ENCODE data around the gene C1orf21.
A peak's percentile ranks its signal among the peaks of the same experiment; 100 is the strongest.

Gene C1orf21

DNA sequence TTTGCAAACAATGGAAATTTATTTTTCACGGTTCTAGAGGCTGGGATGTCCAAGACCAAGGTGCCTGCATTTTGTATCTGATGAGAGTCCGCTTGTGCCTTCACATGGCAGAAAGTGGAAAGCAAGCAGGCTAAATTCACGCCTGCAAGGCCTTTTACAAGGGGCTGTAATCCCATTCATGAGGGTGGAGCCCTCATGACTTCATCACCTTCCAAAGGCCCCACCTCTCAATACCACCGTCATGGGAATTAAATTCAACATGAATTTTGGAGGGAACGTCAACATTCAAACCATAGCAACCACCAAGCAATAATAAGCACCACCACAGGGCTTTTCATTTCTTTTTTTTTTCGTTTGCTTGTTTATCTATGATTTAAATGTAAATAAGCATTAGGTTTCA, 115.3 kb downstream of the C1orf21 start:
- no peak overlapping the region for H3K27ac ChIP-seq
- no peak overlapping the region for H3K4me3 ChIP-seq

DNA sequence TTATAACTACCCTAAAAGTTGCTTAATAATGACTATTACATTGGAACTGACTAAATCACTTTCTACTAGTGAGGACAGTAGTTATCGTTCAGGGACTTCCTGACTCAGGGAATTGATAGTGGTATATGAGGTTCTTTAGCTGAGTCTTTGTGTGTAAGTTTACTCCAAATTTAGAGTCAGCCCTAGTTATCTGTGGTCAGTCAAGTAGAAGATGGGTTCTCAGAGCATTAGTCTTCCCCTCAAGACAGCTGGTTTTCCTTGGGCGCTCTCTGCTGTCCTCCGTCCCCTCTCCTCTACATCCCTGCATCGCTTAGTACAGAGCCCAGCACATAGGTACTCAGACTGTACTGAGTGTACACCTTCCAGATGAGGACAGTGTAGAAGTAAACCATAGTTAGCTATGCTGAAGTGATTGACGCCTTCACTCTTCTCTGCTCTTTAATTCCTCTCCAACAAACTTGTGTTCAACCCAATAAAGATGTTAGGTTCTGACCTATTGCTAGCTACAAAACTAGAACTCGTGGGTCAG, 116.5 kb downstream of the C1orf21 start:
- H3K27ac ChIP-seq, result no peak overlapping the region

DNA sequence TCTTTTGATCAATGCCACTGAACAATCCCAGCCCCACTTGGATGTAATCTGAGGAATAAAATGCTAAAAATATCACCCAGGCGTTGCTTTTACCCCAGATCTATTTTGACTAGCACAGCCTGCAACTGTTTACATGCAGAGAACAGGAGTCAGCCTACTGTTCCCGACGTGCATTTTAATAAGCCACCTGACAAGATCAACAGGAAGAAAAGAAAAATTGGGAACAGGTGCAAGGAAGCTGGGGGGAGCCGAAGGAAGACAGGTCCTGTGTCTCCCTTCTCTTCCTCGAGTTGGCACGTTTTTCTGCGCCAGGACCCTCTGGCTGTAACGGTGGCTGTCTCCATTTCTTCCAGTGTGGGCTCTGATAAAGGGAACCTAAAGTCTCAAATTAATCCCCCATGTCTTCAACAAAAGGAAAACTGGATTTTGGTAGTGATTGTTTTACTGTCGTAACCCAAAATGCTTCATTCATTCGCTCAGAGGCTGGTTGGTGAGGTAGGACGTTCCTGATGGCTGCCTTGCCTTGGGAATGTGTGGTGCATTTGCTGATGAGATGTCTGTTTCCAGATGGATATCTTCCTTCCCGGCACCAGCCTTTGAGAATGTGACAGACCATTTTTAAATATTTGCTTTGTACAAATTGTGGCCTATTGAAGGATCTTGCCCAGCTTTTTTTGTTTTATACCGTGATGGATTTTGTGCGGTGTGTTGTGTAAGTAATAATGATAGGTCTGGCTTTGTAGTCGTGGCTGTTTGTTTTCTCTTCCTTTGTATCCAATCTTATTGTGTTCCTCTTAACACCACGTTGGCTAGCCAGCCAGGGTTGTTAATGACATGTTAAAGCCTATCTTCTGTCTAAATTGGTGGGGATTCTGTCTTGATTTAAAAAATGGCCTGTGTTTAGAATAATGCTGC, 117.5 kb downstream of the C1orf21 start:
- peak overlapping the region in 1 of 21 experiments; percentile 7 for H3K27ac ChIP-seq
- no peak overlapping the region for H3K4me3 ChIP-seq

More for the DNA sequence above, 116.5 kb downstream of the C1orf21 start:
- no peak overlapping the region for H3K4me3 ChIP-seq

DNA sequence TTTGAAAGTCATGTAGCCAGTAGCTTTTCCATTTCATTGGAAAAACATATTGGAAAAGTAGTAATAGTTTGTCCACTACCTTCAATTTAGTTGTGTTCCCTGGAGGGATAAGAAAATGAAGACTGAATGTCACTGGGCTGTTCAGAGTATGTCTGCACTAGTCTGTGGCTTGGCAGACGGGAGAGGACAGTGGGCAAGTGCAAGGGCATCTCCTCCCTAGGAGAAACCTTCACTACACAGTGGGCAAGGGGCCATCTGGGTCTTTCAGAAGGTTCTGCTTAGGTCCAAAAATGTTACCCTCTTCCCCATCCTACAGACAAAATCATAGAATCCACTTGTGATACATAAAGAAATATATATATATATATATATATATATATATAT, 118.1 kb downstream of the C1orf21 start:
- Histone ChIP-seq H3K4me3 (no peak overlapping the region), H3K27ac (peak overlapping the region in 1 of 21 experiments; percentile 7)

DNA sequence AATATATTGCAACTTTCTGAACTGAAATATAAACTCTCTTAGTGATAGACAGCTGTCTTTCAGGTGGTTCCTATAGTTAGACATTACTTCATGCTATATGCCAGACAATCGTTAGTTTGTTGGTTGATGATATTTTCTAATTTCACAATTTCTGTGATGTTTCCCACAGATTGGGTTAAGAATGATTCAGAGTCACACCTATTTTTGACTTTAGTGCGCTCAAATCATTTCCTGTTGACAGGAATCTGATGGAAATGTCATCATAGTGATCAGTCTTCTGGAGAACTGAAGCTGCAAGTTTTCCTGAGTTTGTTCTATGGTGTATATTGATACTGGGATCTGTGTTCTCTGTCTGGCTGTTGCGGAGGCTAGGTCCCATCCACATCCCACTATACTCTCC, 119.7 kb downstream of the C1orf21 start:
- H3K27ac ChIP-seq, result no peak overlapping the region
- no peak overlapping the region for H3K4me3 ChIP-seq

DNA sequence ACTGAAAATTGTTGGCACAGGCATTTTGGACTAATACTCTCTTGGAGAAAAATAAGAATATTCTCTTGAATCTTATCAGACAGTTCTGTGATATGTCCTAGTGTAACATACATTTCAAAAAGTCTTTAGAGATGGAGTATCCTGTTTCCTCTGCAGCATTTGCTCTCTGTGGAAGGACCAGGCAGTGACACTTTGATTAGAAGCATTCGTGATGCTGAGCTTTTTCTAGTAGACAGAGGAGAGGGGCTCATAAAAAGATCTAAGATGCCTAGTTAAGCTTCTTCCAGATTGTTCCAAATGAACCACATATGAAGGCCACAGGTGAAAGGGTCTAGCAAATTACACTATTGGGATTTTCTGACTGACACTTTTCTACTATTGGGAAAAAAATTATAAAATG, 120.3 kb downstream of the C1orf21 start:
- Histone ChIP-seq H3K27ac (peak overlapping the region in 5 of 21 experiments; percentile 10 to 39 (median 29)), H3K4me3 (no peak overlapping the region)

DNA sequence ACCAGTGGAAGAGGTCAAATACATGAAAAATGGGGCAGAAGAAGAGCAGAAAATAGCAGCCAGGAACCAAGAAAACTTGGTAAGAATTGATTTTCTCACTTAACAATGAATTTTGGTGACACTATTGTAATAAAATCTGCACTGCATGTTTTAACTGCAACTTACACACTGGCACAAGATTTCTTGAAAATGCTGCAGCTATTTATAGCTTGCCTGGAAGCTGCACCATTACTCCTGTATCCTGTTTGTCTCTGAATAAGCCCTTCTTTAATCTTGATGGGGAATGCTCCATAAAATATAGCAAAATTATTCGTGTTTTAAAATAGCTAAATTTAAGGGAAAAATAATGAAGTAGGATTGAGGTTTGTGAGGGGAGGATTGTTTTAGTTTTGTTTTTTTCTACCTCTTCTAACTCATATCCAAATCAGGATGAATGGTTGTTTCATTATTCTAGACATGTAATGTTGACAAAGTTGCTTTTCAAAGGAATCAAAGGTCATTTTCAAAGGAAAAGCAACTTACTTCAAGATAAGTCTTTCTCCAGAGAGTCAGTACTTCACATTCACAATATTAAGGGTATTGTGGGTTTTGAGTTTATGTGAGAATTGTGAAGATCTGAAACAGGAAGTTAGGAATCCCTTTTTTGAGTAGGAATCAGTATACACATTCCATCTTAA, 120.9 kb downstream of the C1orf21 start:
- Histone ChIP-seq H3K27ac (peak overlapping the region in 5 of 21 experiments; percentile 10 to 39 (median 29)), H3K4me3 (no peak overlapping the region)

DNA sequence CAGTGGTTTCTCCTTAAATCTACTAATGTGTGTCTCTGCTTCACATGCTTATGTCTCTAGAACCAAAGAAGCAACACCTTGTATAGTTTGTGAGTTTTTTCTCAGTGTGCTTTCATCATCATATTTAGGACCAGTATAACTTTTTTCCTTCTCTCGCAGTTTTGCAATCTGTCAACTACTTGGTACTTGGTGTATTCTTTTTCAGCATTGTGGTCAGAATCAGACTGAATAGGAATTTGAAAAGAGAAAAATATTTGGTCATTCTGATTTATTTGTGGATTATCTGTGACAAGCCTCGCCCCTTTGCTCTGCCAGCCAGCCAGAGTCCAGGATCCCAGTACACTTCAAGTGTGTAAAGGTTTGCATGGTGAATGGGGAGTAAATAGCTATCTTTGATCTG, 122.3 kb downstream of the C1orf21 start:
- no peak overlapping the region for H3K27ac ChIP-seq
- H3K4me3 ChIP-seq, result no peak overlapping the region

DNA sequence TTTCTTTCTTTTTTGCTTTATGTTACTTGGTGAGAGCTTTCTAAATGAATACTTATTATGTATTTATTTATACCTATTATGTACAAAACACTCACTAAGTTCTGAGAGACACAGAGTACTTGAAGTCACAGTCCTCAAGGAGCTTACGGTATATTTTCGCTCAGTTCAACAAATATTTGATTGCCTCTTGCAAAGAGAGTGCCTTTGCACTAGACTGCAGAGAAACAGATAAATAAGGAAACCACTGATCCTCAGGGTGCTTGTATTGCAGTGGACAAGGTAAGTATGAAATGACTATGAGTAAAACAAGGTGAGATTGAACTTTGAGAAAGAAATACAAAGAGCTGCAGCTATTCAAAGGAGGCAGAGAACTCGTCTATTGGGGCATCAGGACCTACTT, 123.3 kb downstream of the C1orf21 start:
- Histone ChIP-seq H3K4me3 (no peak overlapping the region), H3K27ac (no peak overlapping the region)

DNA sequence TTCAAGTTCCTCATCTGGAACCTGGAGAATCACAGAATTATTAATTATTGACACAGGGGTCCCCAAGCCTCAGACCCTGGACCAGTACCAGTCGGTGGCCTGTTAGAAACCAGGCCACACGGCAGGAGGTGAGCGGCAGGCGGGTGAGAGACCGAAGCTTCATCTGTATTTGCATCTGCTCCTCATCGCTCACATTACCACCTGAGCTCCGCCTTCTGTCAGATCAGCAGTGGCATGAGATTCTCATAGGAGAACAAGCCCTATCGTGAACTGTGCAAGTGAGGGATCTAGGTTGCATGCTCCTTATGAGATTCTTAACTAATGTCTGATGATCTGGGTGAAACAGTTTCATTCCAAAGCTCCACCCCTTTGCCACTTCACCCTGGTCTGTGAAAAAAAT, 125.9 kb downstream of the C1orf21 start:
- H3K4me3 ChIP-seq, result no peak overlapping the region
- H3K27ac ChIP-seq, result no peak overlapping the region

DNA sequence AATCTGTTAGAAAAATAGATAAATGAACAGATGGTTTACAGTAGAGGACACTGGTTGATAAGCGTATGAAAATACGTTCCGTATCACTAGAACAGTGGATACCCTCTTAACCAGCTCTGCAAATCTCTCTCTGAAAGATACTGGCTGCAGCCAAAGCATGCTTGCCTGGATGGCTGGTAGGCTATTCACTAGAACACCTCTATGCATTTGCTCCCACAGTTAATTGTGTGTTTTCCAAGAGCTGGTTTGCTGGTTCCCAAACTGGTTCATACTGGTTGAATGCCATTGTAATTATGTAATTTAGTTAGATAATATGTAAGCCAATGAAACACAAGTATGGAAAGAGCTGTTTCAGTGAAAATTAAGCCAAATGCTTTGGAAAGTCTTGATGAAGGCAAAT, 126.6 kb downstream of the C1orf21 start:
- no peak overlapping the region for H3K4me3 ChIP-seq
- H3K27ac ChIP-seq, result peak overlapping the region in 2 of 21 experiments; percentile 9 to 54

DNA sequence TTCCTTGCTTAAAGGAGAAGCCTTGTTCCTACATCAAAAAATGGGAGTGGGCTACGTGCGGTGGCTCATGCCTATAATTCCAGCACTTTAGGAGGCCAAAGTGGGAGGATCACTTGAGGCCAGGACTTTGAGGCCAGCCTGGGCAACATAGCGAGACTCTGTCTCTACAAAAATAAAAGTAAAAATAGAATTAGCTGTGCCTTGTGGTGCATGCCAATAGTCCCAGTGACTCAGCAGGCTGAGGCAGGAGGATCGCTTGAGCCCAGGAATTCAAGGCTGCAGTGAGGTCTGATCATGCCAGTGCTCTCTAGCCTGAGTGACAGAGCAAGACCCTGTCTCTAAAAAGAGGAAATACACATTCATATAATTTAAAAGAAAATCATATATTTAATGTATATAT, 127.1 kb downstream of the C1orf21 start:
- Histone ChIP-seq H3K27ac (peak overlapping the region in 1 of 21 experiments; percentile 54), H3K4me3 (no peak overlapping the region)

DNA sequence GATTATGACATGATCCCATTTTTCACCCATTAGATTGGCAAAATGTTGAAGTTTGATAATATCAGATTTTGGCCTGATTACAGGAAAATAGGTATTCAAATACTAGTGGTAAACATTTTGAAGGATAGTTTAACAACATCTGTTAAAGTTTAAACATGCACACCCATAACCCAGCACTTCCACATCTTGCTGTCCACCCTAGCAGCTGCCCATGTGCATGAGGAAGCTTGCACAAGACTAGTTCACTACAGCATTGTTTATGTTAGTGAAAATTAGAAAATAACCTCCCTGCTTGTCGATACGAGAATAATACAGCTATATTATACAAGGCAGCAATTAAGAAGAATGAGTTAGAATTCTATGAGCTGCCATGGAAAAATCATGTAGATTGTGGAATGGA, 127.6 kb downstream of the C1orf21 start:
- Histone ChIP-seq H3K4me3 (no peak overlapping the region), H3K27ac (peak overlapping the region in 1 of 21 experiments; percentile 11)

DNA sequence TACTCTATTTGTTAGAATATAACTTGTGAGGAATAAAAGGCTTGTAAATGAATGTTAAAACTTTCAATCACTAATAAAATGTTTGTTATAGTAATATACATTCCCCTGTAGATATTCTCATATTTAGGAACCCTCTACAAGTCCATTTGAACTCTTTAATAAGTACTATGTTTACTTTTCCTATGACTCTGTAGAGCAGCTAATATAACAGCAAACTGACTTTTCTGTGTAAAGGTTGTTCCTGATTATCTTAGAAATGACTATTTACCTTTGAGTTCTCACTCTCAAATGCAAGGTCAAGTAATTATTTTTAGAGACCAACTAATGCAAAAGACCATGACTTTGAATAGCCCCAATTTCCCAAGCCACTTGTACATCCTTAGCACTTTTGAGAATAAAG, 130.3 kb downstream of the C1orf21 start:
- Histone ChIP-seq H3K27ac (peak overlapping the region in 1 of 21 experiments; percentile 45), H3K4me3 (no peak overlapping the region)

DNA sequence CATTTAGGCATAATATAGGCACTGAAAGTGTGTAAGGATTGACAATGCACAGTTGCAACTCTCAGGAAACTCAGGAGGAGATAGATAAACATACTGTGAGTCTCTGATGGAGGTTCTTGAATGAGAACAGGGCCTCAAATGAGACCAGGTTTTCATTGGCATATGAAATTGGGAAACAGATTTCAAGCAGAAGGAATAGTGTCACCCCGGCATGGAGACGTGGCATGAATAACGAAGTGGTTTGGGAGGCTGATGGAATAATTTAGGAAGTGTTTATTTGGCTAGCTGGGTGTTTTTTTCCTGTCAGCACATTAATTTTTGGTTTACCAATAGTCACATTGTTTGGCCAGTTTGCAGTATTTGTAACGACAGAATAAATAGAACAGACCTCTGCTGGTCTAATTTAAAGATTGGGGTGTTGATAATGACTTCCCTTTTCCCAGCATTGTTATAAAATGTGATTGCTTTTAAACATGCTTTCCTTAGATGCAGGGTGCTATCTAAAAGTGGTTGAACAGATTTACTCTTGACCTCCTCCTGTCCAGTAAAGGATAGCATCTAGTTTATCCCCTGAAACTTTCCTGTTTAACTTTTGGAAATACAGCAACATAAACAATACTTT, 132.0 kb downstream of the C1orf21 start:
- H3K27ac ChIP-seq, result peak overlapping the region in 7 of 21 experiments; percentile 24 to 65 (median 45)

DNA sequence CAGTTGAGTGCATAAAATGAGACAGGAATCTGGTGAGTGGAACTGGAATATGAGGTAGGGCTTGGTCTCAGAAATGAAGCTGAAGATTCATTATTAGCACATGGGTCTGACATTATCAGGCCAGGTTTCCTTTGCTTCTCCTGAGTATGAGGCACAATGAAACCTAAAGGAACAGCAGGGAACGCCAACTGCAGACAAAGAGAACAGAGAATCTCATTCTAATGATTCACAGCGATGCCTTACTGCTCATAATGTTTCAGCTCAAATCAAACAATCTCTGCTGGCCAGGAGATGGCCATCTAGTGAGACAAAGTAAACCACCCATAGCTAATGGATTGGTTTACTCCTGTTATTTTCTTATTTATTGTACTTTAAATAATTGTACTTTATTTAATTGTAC, 133.5 kb downstream of the C1orf21 start:
- peak overlapping the region in 3 of 21 experiments; percentile 16 to 65 (median 31) for H3K27ac ChIP-seq
- no peak overlapping the region for H3K4me3 ChIP-seq

More for the DNA sequence above, 132.0 kb downstream of the C1orf21 start:
- no peak overlapping the region for H3K4me3 ChIP-seq

DNA sequence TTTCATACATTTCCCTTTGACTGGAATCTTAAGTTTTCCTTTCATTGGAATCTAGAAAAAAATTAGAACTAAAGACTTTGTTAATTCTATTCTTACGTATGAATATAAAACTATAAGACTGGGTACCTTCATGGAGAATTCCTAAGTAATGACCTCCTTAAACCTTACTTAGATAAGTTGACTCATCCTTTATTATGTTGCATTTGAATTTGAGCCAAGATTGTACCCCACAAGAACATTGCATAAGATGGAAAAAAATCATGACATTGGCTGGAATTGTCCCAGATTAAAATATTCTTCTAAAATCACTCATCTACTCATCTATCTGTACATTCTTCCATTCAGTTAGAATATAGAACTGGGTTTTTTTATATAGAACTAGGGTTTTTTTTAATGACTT, 137.4 kb downstream of the C1orf21 start:
- no peak overlapping the region for H3K27ac ChIP-seq
- H3K4me3 ChIP-seq, result no peak overlapping the region

DNA sequence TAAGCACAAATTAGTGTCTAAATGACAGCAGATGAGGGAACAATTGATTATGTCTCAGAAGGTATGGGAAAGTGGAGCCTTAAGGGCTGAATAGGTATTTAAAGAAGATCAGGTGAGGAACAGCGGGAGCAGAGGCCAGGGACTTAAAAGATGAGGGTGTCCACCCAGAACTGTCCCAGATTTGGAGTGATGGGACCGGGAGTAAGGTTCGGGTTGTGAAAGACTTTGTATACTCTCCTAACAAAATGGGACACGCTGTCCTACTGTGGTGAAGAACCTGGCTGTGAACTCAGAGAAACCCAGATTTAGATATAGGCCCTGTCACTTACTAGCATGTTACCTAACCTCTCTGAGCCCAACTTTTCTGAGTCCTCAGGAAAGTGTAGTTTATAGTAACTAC, 140.6 kb downstream of the C1orf21 start:
- no peak overlapping the region for H3K4me3 ChIP-seq
- no peak overlapping the region for H3K27ac ChIP-seq

DNA sequence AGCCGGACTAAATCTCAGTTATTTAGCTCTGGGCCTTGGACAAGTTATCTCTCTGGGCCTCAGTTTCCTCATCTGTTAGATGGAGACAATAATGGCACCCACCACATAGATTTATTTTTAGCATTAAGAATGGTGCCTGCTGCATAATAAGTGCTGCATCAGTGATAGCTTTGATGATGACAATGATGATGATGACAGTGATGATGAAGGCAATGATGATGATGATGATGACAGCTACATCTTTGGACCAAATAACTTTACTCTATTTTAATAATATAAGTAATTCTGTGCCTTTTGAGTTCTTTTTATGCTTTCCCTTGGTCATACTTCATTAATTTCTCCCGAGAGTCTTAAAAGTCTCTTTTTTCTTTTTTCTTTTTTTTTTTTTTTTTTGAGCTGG, 143.4 kb downstream of the C1orf21 start:
- Histone ChIP-seq H3K27ac (no peak overlapping the region), H3K4me3 (no peak overlapping the region)

DNA sequence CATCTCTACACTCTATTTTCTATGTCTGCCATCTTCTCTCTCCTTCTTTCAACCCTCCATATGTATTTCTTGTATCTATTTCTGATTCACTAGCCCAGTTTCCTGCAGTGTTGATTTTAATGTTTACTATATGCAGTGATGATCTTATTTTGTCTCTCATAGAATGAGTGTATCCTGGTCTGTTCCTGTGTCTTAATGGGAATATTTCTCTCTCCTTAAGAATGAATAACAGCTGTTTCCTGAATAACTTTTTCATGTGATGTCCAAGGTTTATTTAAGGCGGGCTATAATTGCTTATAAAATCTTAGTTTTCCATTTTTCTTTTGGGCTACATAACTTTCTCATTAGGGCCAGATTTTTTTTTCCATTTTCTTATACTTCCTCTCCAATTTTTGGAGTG, 144.5 kb downstream of the C1orf21 start:
- no peak overlapping the region for H3K4me3 ChIP-seq
- peak overlapping the region in 2 of 21 experiments; percentile 9 to 17 for H3K27ac ChIP-seq
